Endothelial cell (in vitro differentiated cells): ENCODE measurements around the gene SNCB. TPM values are rescaled to one million over a fixed set of nuclear protein-coding genes. Genes with fewer than 3 reads are reported as not detected.
A peak's percentile ranks its signal among the peaks of the same experiment; 100 is the strongest.

ENCODE experiments used
- DNase-seq: peaks from one replicate; pipeline ENCODE4 v3.0.0; 2021; ENCODE audit warnings: low spot score
- H3K27ac Mint-ChIP-seq: one replicate; pipeline ENCODE4 v1.8.0; 2021; ENCODE audit warnings: mixed read lengths, inconsistent platforms; ENCODE audit not compliant: unreplicated experiment
- H3K27me3 Mint-ChIP-seq: one replicate; pipeline ENCODE4 v1.8.0; 2021; ENCODE audit warnings: mild to moderate bottlenecking, moderate library complexity, mixed read lengths, inconsistent platforms; ENCODE audit not compliant: unreplicated experiment
- H3K36me3 Mint-ChIP-seq: one replicate; pipeline ENCODE4 v1.8.0; 2021; ENCODE audit warnings: mild to moderate bottlenecking, low read depth, mixed read lengths, inconsistent platforms; ENCODE audit not compliant: unreplicated experiment
- H3K4me1 Mint-ChIP-seq: one replicate; pipeline ENCODE4 v1.8.0; 2021; ENCODE audit warnings: mild to moderate bottlenecking, mixed read lengths, inconsistent platforms; ENCODE audit not compliant: unreplicated experiment
- H3K4me3 Mint-ChIP-seq: one replicate; pipeline ENCODE4 v1.8.0; 2021; ENCODE audit warnings: mild to moderate bottlenecking, mixed read lengths, inconsistent platforms; ENCODE audit not compliant: unreplicated experiment
- H3K9me3 Mint-ChIP-seq: one replicate; pipeline ENCODE4 v1.8.0; 2021; ENCODE audit warnings: mixed read lengths, inconsistent platforms; ENCODE audit not compliant: unreplicated experiment
- total RNA-seq: library from RNA; stranded (reverse); fragmentation: NEBNext Ultra II Directional; extraction: Animal tissue kit (Norgen Biotek cat#: 25700); gene quantifications from one replicate; pipeline ENCODE4 v1.2.1, GENCODE V29; 2021; ENCODE audit not compliant: unreplicated experiment
- TF ChIP-seq, protein P1 (sequence below): fragments of 200-600 bp; sonication (generic); IDR thresholded peaks from one replicate; pipeline ENCODE4 v1.5.0; 2021; ENCODE audit warnings: antibody characterized with exemption; ENCODE audit not compliant: unreplicated experiment

SNCB gene
- total RNA-seq, 1 donor from 2014 or later: 0.80 TPM

DNA sequence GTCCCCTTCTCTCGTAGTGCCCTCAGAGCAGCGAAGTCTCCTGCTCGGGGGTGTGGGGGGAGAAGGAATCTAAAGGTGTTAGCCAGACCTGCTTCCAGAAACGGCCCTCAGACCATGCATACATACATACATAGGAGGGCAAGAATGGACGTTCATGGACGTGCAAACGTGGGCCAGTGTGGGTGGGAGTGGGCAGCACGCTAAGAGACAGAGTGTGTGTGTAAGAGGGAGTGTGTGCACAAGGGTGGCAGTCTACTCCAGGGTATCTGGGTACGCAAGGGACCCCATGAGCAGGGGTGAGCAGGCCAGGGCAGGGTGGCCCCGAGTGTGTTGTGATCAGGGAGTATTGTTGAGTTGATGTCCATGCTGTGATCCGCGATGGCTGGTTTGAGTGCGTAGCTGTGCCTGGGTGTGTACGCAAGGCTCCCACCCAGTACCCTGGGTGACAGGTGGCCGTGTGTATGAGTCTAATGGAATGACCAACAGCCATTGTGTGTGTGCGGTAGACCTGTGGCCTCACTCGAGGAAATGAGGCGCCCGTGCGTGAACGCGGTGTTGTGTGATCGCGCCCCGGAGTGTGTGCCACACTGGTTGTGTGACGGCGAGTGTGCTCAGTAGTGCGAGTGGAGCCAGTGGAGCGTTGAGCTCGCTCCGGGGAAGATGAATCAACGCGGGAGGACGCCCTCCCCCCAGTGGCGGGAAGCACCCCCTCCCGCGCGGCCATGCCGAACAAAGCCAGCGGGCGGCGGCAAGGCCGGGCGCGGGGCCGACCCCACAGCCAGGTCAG, 21.2 kb downstream of the SNCB start:
- Mint-ChIP-seq H3K27me3 (peaks cover 15% of the 10 kb centered on the region), H3K9me3 (no peaks in the 10 kb centered on the region), H3K27ac (peak overlapping the region; percentile 11), H3K4me3 (peak overlapping the region; percentile 90), H3K4me1 (peaks cover 21% of the 10 kb centered on the region), H3K36me3 (peaks cover 4% of the 10 kb centered on the region)
- DNase-seq: no peak
- TF ChIP-seq, protein P1, sequence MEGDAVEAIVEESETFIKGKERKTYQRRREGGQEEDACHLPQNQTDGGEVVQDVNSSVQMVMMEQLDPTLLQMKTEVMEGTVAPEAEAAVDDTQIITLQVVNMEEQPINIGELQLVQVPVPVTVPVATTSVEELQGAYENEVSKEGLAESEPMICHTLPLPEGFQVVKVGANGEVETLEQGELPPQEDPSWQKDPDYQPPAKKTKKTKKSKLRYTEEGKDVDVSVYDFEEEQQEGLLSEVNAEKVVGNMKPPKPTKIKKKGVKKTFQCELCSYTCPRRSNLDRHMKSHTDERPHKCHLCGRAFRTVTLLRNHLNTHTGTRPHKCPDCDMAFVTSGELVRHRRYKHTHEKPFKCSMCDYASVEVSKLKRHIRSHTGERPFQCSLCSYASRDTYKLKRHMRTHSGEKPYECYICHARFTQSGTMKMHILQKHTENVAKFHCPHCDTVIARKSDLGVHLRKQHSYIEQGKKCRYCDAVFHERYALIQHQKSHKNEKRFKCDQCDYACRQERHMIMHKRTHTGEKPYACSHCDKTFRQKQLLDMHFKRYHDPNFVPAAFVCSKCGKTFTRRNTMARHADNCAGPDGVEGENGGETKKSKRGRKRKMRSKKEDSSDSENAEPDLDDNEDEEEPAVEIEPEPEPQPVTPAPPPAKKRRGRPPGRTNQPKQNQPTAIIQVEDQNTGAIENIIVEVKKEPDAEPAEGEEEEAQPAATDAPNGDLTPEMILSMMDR: no peak

DNA sequence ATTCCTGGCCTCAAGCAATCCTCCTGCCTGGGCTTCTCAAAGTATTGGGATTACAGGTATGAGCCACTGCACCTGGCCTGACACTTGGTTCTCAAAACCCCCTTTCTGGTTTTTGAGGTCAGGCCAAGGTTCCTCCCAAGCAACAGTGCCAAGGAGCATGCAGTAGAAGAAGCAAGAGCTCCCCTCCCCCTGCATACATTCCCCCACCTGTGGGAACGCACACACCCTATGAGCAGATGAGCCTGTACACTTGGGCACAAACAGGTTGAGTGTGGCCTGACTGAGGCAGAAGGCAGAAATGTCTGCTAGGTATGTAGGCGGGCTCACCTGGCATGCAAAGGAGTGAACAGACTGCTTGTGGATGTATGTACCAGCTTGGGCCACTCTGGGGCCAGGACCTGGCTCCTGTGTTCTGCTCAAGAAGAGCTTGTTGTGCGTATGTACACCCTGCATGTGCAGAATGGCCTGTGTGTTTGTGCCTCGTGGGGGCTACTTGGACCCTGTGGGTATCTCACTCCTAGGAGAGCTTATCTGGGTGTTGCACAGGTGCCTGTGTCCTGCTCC, 22.1 kb downstream of the SNCB start:
- DNase-seq: no peak
- Mint-ChIP-seq H3K4me1 (peaks cover 23% of the 10 kb centered on the region), H3K36me3 (peaks cover 4% of the 10 kb centered on the region), H3K27me3 (peaks cover 15% of the 10 kb centered on the region), H3K27ac (no peak overlapping the region), H3K9me3 (no peaks in the 10 kb centered on the region), H3K4me3 (no peak overlapping the region)
- TF ChIP-seq, protein P1: no peak

DNA sequence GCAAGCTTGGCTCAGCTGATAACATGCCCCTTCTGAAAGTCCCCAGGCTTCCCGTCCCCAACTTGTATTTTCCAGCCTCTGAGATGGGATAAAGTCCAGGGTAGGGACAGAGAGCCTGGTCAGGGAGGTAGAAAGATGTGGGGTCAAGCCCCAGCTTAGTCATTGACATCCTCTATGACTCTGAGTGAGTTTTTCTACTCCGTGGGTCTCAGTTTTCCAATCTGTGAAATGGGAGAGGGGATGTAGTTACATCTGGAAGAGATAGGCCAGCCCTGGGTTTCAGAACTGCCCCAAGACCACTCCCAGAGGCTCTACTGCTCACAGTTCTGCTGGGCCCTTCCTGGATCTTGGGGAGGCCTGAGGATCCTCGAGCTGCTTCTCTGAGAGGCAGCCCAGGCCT, 23.5 kb downstream of the SNCB start:
- peaks cover 9% of the 10 kb centered on the region for H3K27me3 Mint-ChIP-seq
- H3K36me3 Mint-ChIP-seq: peaks cover 4% of the 10 kb centered on the region
- H3K27ac Mint-ChIP-seq: no peak overlapping the region
- H3K4me1 Mint-ChIP-seq: peaks cover 15% of the 10 kb centered on the region
- TF ChIP-seq, protein P1: no peak
- H3K4me3 Mint-ChIP-seq: no peak overlapping the region
- H3K9me3 Mint-ChIP-seq: no peaks in the 10 kb centered on the region
- no peak for DNase-seq

DNA sequence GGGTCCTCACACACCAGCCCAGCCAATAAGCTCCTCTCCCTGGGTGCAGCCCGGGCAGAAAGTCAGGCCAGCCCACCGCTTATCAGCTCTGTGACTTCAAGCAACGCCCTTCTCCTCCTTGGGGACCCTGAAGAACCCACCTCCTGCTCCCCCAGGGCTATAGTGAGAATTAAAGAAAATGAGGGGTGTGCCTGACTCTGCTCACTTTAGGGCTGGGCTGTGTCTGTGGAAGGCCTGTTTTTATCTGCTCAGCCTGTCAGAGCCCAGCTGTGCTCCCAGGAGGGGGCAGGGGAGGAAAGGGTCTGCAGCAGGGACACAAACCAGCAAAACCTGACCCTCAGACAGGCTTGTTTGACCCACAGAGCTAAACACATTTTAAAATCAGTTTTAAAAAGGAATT, 24.3 kb downstream of the SNCB start:
- TF ChIP-seq, protein P1: no peak
- no peak for DNase-seq
- Mint-ChIP-seq H3K4me1 (peaks cover 10% of the 10 kb centered on the region), H3K4me3 (no peak overlapping the region), H3K9me3 (no peaks in the 10 kb centered on the region), H3K36me3 (peaks cover 4% of the 10 kb centered on the region), H3K27ac (no peak overlapping the region), H3K27me3 (peaks cover 9% of the 10 kb centered on the region)

DNA sequence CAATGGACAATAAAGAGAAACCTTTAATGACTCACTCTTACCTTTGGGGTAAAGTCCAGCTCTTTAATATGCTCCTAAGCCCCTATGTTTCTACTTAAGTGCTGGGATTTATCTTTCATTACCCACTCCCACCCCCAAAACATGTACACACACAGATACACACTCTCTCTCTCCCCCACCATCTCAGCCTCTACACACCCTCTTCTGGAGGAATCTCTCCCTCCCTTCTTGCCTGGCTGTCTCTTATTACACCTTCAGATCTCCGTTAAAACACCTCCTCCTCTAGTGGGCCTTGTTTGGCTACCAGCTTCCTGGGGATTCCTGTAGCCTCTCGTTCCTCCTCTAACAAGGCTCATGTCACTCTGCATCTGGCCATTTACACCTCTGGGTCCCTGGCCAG, 27.2 kb downstream of the SNCB start:
- H3K27me3 Mint-ChIP-seq: peaks cover 10% of the 10 kb centered on the region
- peaks cover 6% of the 10 kb centered on the region for H3K36me3 Mint-ChIP-seq
- no peak overlapping the region for H3K27ac Mint-ChIP-seq
- no peak for DNase-seq
- H3K9me3 Mint-ChIP-seq: no peaks in the 10 kb centered on the region
- H3K4me1 Mint-ChIP-seq: peaks cover 3% of the 10 kb centered on the region
- no peak overlapping the region for H3K4me3 Mint-ChIP-seq
- TF ChIP-seq, protein P1: no peak
